NCI-H2227 treated with DMSO at 0.1 percent for 48 hours (cell line): ENCODE data around the gene DPF3.
"Not testable (repeated sequence)": the region's sequence is repeated elsewhere in the genome, so short reads cannot be mapped to it uniquely, and the experiment has no call there.

Source experiments
- DNase-seq: peaks from one replicate; lab custom pipeline; 2025; lab: John Stamatoyannopoulos, UW

DPF3 gene

GRCh38 chr14:72774141-72774540, 119.8 kb downstream of the DPF3 start:
- DNase-seq, result no peak

GRCh38 chr14:72771561-72771960, 122.3 kb downstream of the DPF3 start:
- no peak for DNase-seq

- no peak for DNase-seq
Measured at GRCh38 chr14:72766296-72766695, 127.6 kb downstream of the DPF3 start.

- DNase-seq, result no peak
Measured at GRCh38 chr14:72763892-72764291, 130.0 kb downstream of the DPF3 start.

GRCh38 chr14:72759670-72760069, 134.2 kb downstream of the DPF3 start:
- DNase-seq, result no peak

GRCh38 chr14:72758993-72759392, 134.9 kb downstream of the DPF3 start:
- DNase-seq, result no peak

- no peak for DNase-seq
Measured at GRCh38 chr14:72758420-72758819, 135.5 kb downstream of the DPF3 start.

GRCh38 chr14:72756967-72757366, 136.9 kb downstream of the DPF3 start:
- DNase-seq, result no peak

- no peak for DNase-seq
Measured at GRCh38 chr14:72755766-72756165, 138.1 kb downstream of the DPF3 start.

GRCh38 chr14:72754949-72755348, 139.0 kb downstream of the DPF3 start:
- no peak for DNase-seq

GRCh38 chr14:72753879-72754400, 140.0 kb downstream of the DPF3 start:
- DNase-seq, result no peak

- DNase-seq, result no peak
Measured at GRCh38 chr14:72753044-72753710, 140.7 kb downstream of the DPF3 start.

- DNase-seq, result no peak
Measured at GRCh38 chr14:72752034-72752412, 141.9 kb downstream of the DPF3 start.

- DNase-seq, result no peak
Measured at GRCh38 chr14:72751276-72752033, 142.4 kb downstream of the DPF3 start.

- not testable (repeated sequence) for DNase-seq
Measured at GRCh38 chr14:72748921-72749320, 145.0 kb downstream of the DPF3 start.

GRCh38 chr14:72747652-72748051, 146.2 kb downstream of the DPF3 start:
- no peak for DNase-seq

- DNase-seq, result no peak
Measured at GRCh38 chr14:72745991-72746980, 147.6 kb downstream of the DPF3 start.

GRCh38 chr14:72745546-72745945, 148.4 kb downstream of the DPF3 start:
- no peak for DNase-seq

- no peak for DNase-seq
Measured at GRCh38 chr14:72744416-72745120, 149.3 kb downstream of the DPF3 start.

- no peak for DNase-seq
Measured at GRCh38 chr14:72743626-72744025, 150.3 kb downstream of the DPF3 start.

GRCh38 chr14:72742838-72743195, 151.1 kb downstream of the DPF3 start:
- DNase-seq, result no peak
